RWPE2 (cell line): ENCODE measurements around the gene KATNIP.
A peak's percentile ranks its signal among the peaks of the same experiment; 100 is the strongest.

Source experiments
- ATAC-seq: fragments of 200-7000 bp; cut with Tn5 transposase; 3 replicates; pipeline ENCODE4 v1.9.1; 2021; ENCODE audit warnings: low read depth
- DNase-seq: peaks from one replicate; pipeline ENCODE4 v3.0.0-alpha.2; 2020; ENCODE audit warnings: low spot score
- H3K27ac ChIP-seq: fragments of 450-650 bp; 2 replicates; pipeline ENCODE4 v1.5.1; 2017; ENCODE audit warnings: mild to moderate bottlenecking; ENCODE audit not compliant: poor library complexity, severe bottlenecking
- H3K27me3 ChIP-seq: fragments of 250-450 bp; sonication (Bioruptor Pico); 2 replicates; pipeline ENCODE4 v1.5.1; 2021; ENCODE audit warnings: mild to moderate bottlenecking, moderate library complexity; ENCODE audit not compliant: insufficient read depth, poor library complexity, severe bottlenecking
- H3K36me3 ChIP-seq: fragments of 250-450 bp; sonication (Bioruptor Pico); 2 replicates; pipeline ENCODE4 v1.5.1; 2020; ENCODE audit warnings: low read depth, mild to moderate bottlenecking, moderate library complexity
- H3K4me1 ChIP-seq: fragments of 250-450 bp; sonication (Bioruptor Pico); 2 replicates; pipeline ENCODE4 v1.5.1; 2021; ENCODE audit warnings: mild to moderate bottlenecking, moderate library complexity; ENCODE audit not compliant: insufficient read depth, poor library complexity, severe bottlenecking
- H3K4me3 ChIP-seq: fragments of 250-450 bp; sonication (Bioruptor Pico); 2 replicates; pipeline ENCODE4 v1.5.1; 2021; ENCODE audit warnings: mild to moderate bottlenecking, moderate library complexity; ENCODE audit not compliant: severe bottlenecking
- H3K9me3 ChIP-seq: fragments of 250-450 bp; sonication (Bioruptor Pico); 2 replicates; pipeline ENCODE4 v1.5.1; 2021; ENCODE audit warnings: mild to moderate bottlenecking, moderate library complexity; ENCODE audit not compliant: severe bottlenecking
- TF ChIP-seq, protein P1 (sequence below): fragments of 450-650 bp; IDR thresholded peaks from one replicate; pipeline ENCODE4 v1.5.1; 2017; ENCODE audit warnings: mild to moderate bottlenecking, moderate library complexity; ENCODE audit not compliant: poor library complexity, severe bottlenecking

KATNIP gene

GRCh38 chr16:27506771-27507170 lies 43.2 kb upstream of the KATNIP start:
- no peaks in the 10 kb centered on the region for H3K27me3 ChIP-seq
- DNase-seq = no peak
- TF ChIP-seq, protein P1, sequence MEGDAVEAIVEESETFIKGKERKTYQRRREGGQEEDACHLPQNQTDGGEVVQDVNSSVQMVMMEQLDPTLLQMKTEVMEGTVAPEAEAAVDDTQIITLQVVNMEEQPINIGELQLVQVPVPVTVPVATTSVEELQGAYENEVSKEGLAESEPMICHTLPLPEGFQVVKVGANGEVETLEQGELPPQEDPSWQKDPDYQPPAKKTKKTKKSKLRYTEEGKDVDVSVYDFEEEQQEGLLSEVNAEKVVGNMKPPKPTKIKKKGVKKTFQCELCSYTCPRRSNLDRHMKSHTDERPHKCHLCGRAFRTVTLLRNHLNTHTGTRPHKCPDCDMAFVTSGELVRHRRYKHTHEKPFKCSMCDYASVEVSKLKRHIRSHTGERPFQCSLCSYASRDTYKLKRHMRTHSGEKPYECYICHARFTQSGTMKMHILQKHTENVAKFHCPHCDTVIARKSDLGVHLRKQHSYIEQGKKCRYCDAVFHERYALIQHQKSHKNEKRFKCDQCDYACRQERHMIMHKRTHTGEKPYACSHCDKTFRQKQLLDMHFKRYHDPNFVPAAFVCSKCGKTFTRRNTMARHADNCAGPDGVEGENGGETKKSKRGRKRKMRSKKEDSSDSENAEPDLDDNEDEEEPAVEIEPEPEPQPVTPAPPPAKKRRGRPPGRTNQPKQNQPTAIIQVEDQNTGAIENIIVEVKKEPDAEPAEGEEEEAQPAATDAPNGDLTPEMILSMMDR = no peak
- no peak for ATAC-seq
- H3K36me3 ChIP-seq = peaks cover 84% of the 10 kb centered on the region
- H3K27ac ChIP-seq = no peak overlapping the region
- H3K9me3 ChIP-seq = no peaks in the 10 kb centered on the region
- H3K4me3 ChIP-seq = no peak overlapping the region
- H3K4me1 ChIP-seq = peaks cover 4% of the 10 kb centered on the region

DNA sequence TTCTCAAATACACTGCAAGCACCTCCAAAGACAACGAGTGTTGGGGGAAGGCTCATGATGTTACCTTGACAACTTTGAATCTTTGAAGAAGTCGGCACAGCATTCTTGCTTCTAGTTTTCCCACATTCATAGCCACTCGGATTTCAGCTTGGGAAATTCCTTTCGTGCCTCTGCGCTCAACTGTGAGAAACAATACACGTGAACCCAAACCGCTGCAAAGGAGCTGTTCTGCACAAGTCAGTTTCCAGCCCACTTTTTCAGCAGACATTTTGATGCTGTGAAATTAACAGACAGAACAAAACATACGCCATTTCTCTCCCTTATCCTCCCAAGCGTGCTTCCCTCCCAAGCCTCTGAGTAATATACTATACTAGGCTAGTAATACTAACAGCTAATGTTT lies 41.5 kb upstream of the KATNIP start:
- peaks cover 82% of the 10 kb centered on the region for H3K36me3 ChIP-seq
- no peaks in the 10 kb centered on the region for H3K9me3 ChIP-seq
- H3K27ac ChIP-seq = no peak overlapping the region
- no peaks in the 10 kb centered on the region for H3K27me3 ChIP-seq
- DNase-seq = no peak
- TF ChIP-seq, protein P1 = no peak
- peaks cover 4% of the 10 kb centered on the region for H3K4me1 ChIP-seq
- no peak overlapping the region for H3K4me3 ChIP-seq
- ATAC-seq = no peak

- no peaks in the 10 kb centered on the region for H3K4me1 ChIP-seq
- H3K9me3 ChIP-seq = no peaks in the 10 kb centered on the region
- DNase-seq = no peak
- H3K4me3 ChIP-seq = no peak overlapping the region
- peaks cover 53% of the 10 kb centered on the region for H3K36me3 ChIP-seq
- no peak overlapping the region for H3K27ac ChIP-seq
- TF ChIP-seq, protein P1 = no peak
- no peak for ATAC-seq
- H3K27me3 ChIP-seq = no peaks in the 10 kb centered on the region
These were observed 38.1 kb upstream of the KATNIP start for GRCh38 chr16:27511657-27512448.

DNA sequence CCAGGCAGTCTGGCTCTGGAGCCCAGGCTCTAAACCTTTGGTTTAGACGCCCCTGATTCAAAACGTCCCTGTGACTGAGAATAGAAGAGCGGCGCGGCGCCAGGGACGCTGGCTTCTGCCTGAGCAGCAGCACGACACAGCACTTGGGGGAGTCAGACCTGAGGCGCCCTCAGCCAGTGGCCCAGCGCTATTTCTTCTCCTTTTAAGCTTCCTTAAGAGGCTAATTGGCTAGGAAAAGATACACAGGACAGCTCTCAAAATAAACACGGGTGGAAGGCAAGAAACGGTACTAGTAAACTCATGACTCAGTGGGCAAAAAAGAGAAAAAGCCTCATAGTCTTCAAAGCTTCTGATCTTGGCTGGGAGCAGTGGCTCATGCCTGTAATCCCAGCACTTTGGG lies 35.1 kb upstream of the KATNIP start:
- H3K9me3 ChIP-seq = no peaks in the 10 kb centered on the region
- no peaks in the 10 kb centered on the region for H3K27me3 ChIP-seq
- DNase-seq = no peak
- H3K4me3 ChIP-seq = no peak overlapping the region
- no peak overlapping the region for H3K27ac ChIP-seq
- H3K4me1 ChIP-seq = no peaks in the 10 kb centered on the region
- peaks cover 46% of the 10 kb centered on the region for H3K36me3 ChIP-seq
- TF ChIP-seq, protein P1 = no peak
- no peak for ATAC-seq

- TF ChIP-seq, protein P1 = peak; percentile 46
- no peaks in the 10 kb centered on the region for H3K9me3 ChIP-seq
- no peak overlapping the region for H3K27ac ChIP-seq
- DNase-seq = no peak
- no peaks in the 10 kb centered on the region for H3K4me1 ChIP-seq
- H3K27me3 ChIP-seq = no peaks in the 10 kb centered on the region
- peak; percentile 76; the same call in 2 of the 3 replicates for ATAC-seq
- peaks cover 44% of the 10 kb centered on the region for H3K36me3 ChIP-seq
- H3K4me3 ChIP-seq = no peak overlapping the region
These were observed 34.0 kb upstream of the KATNIP start for GRCh38 chr16:27515874-27516353.
